ENCODE data around the gene UBR1. TPM values are rescaled to one million over a fixed set of nuclear protein-coding genes. Genes with fewer than 3 reads are reported as not detected.
"Not testable (repeated sequence)": the region's sequence is repeated elsewhere in the genome, so short reads cannot be mapped to it uniquely, and the experiment has no call there.

UBR1 gene
- total RNA-seq, 1 donor from 2014 or later = 33.2 TPM

GRCh38 chr15:42964476-42964875 lies 141.4 kb downstream of the UBR1 start:
- H2AFZ ChIP-seq (replicated peaks) = no peak overlapping the region
- no peak overlapping the region for H3K9ac ChIP-seq
- H3K27ac ChIP-seq = no peak overlapping the region
- no peaks in the 10 kb centered on the region for H3K9me3 ChIP-seq (ENCODE audit: low read depth)
- no peaks in the 10 kb centered on the region for H3K79me2 ChIP-seq (ENCODE audit: low read depth)
- DNase-seq (ENCODE audit: low spot score) = no peak
- no peaks in the 10 kb centered on the region for H3F3A ChIP-seq (ENCODE audit: low read depth)
- Mint-ChIP-seq H3K4me3 (no peak overlapping the region), H3K27me3 (ENCODE audit: insufficient read depth, low read depth) (no peaks in the 10 kb centered on the region), H3K36me3 (peaks cover 22% of the 10 kb centered on the region), H3K27ac (no peak overlapping the region), H3K4me1 (no peaks in the 10 kb centered on the region), H3K9me3 (peaks cover under 1% of the 10 kb centered on the region)
- no peaks in the 10 kb centered on the region for H4K20me1 ChIP-seq (ENCODE audit: low read depth)
- no peak for TF ChIP-seq EZH2 (IDR thresholded peaks at IDR 0.05)
- TF ChIP-seq CTCF (IDR thresholded peaks at IDR 0.05) = no peak
- TF ChIP-seq EZH2phosphoT487 (IDR thresholded peaks at IDR 0.05) = no peak
- no peak overlapping the region for H3K4me3 ChIP-seq
- no peaks in the 10 kb centered on the region for H3K27me3 ChIP-seq
- no peak overlapping the region for H3K4me2 ChIP-seq
- no peaks in the 10 kb centered on the region for H3K4me1 ChIP-seq
- H3K36me3 ChIP-seq = no peaks in the 10 kb centered on the region

- Histone ChIP-seq H3F3A (ENCODE audit: low read depth) (no peaks in the 10 kb centered on the region), H3K27me3 (no peaks in the 10 kb centered on the region), H3K4me2 (no peak overlapping the region), H3K36me3 (peaks cover 11% of the 10 kb centered on the region), H3K9me3 (ENCODE audit: low read depth) (no peaks in the 10 kb centered on the region), H3K79me2 (ENCODE audit: low read depth) (no peaks in the 10 kb centered on the region), H3K9ac (no peak overlapping the region), H3K4me1 (no peaks in the 10 kb centered on the region), H3K27ac (no peak overlapping the region), H2AFZ (replicated peaks) (no peak overlapping the region), H4K20me1 (ENCODE audit: low read depth) (no peaks in the 10 kb centered on the region), H3K4me3 (no peak overlapping the region)
- no peaks in the 10 kb centered on the region for H3K27me3 Mint-ChIP-seq (ENCODE audit: insufficient read depth, low read depth)
- H3K4me1 Mint-ChIP-seq = no peaks in the 10 kb centered on the region
- H3K4me3 Mint-ChIP-seq = no peak overlapping the region
- H3K27ac Mint-ChIP-seq = no peak overlapping the region
- no peak for DNase-seq (ENCODE audit: low spot score)
- no peaks in the 10 kb centered on the region for H3K9me3 Mint-ChIP-seq
- H3K36me3 Mint-ChIP-seq = peaks cover 31% of the 10 kb centered on the region
- TF ChIP-seq EZH2 (IDR thresholded peaks at IDR 0.05) (no peak), CTCF (IDR thresholded peaks at IDR 0.05) (no peak), EZH2phosphoT487 (IDR thresholded peaks at IDR 0.05) (no peak)
These were observed 150.3 kb downstream of the UBR1 start for GRCh38 chr15:42955518-42955917.

GRCh38 chr15:42954291-42954690 lies 151.5 kb downstream of the UBR1 start:
- Histone ChIP-seq H3K9ac (no peak overlapping the region), H3K4me3 (no peak overlapping the region), H3K79me2 (ENCODE audit: low read depth) (no peaks in the 10 kb centered on the region), H3K9me3 (ENCODE audit: low read depth) (no peaks in the 10 kb centered on the region), H4K20me1 (ENCODE audit: low read depth) (no peaks in the 10 kb centered on the region), H3F3A (ENCODE audit: low read depth) (no peaks in the 10 kb centered on the region), H3K4me1 (no peaks in the 10 kb centered on the region), H3K27ac (no peak overlapping the region), H2AFZ (replicated peaks) (no peak overlapping the region), H3K36me3 (peaks cover 15% of the 10 kb centered on the region), H3K4me2 (no peak overlapping the region), H3K27me3 (no peaks in the 10 kb centered on the region)
- no peaks in the 10 kb centered on the region for H3K4me1 Mint-ChIP-seq
- H3K36me3 Mint-ChIP-seq = peaks cover 30% of the 10 kb centered on the region
- H3K27me3 Mint-ChIP-seq (ENCODE audit: insufficient read depth, low read depth) = no peaks in the 10 kb centered on the region
- no peak overlapping the region for H3K27ac Mint-ChIP-seq
- TF ChIP-seq CTCF (IDR thresholded peaks at IDR 0.05) (no peak), EZH2phosphoT487 (IDR thresholded peaks at IDR 0.05) (no peak), EZH2 (IDR thresholded peaks at IDR 0.05) (no peak)
- H3K9me3 Mint-ChIP-seq = no peaks in the 10 kb centered on the region
- no peak overlapping the region for H3K4me3 Mint-ChIP-seq
- no peak for DNase-seq (ENCODE audit: low spot score)

- H3K79me2 ChIP-seq (ENCODE audit: low read depth); H3K9me3 Mint-ChIP-seq; H3K27ac ChIP-seq; H2AFZ ChIP-seq (replicated peaks); H3K27me3 ChIP-seq; H3K4me1 ChIP-seq; H3K27me3 Mint-ChIP-seq (ENCODE audit: insufficient read depth, low read depth); H3K27ac Mint-ChIP-seq; H3K4me3 Mint-ChIP-seq; H3F3A ChIP-seq (ENCODE audit: low read depth); H4K20me1 ChIP-seq (ENCODE audit: low read depth); H3K9me3 ChIP-seq (ENCODE audit: low read depth); H3K4me3 ChIP-seq; H3K9ac ChIP-seq; DNase-seq (ENCODE audit: low spot score); H3K4me2 ChIP-seq; H3K4me1 Mint-ChIP-seq: not testable (repeated sequence)
- H3K36me3 Mint-ChIP-seq = peaks cover 28% of the 10 kb centered on the region
- H3K36me3 ChIP-seq = peaks cover 11% of the 10 kb centered on the region
These were observed 156.9 kb downstream of the UBR1 start for GRCh38 chr15:42948898-42949297.
